NT2/D1 (cell line): ENCODE measurements around the gene ZNF547.

Experiments
- SUZ12 ChIP-seq: IDR thresholded peaks from 2 replicates; pipeline ENCODE4 v1.6.1; 2011; ENCODE audit not compliant: insufficient read length, insufficient read depth; ENCODE audit errors: extremely low read depth
- ZNF274 ChIP-seq: IDR thresholded peaks from 2 replicates; pipeline ENCODE4 v1.6.1; 2011; ENCODE audit warnings: mild to moderate bottlenecking, low read depth, low read length

DNA sequence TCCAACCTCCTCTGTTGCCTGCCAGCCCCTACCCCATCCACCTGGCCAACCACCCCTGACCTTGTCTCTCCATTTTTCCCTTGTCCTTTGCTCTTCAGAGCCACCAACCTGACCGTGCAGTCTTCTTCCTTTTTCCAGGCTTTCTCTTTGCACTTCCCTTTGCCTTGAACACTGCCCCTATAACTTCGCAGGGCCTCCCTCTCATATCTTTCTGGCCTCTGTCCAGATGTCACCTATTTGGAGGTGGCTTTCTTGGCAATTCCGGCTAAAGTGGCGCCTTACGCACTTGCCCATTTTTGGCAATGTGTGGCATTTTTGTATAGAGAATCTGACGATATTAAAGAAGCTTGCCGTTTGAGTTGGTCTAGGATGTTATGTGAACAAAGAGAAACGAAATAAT is 42.2 kb upstream of the ZNF547 start:
- no peak for TF ChIP-seq SUZ12
- TF ChIP-seq ZNF274: no peak
